Heart left ventricle (tissue), 13 donors: ENCODE data around the gene FBXO15.

ENCODE experiments used
- POLR2A ChIP-seq, 2 donors: fragments of 450-650 bp; IDR thresholded peaks; one replicate each; pipeline ENCODE4 v1.6.1; 2017; ENCODE audit warnings: antibody characterized with exemption in 2 of 2, mild to moderate bottlenecking in 2 of 2, moderate library complexity in 2 of 2
- TF ChIP-seq, protein P1 (sequence below), 12 donors: fragments of 200-600 bp; sonication (generic) in 4 of 12; IDR thresholded peaks; one replicate each; pipeline versions ENCODE4 v1.5.0 to v1.8.0; 2018 to 2022; ENCODE audit warnings: antibody characterized with exemption in 12 of 12, mild to moderate bottlenecking in 5 of 12
- donor health status: ischemic (EF 13 %, LVEDD 7.1; RV severe dilation, severe dysfunction).
- donor health status: DM: no; HTN: yes; CAD: no.
- donor health status: DM: no; HTN: no; CAD: no.
- donor health status: ischemic (EF 25% LVEDD 6.9; RV normal size, moderate dysfunction).
- donor health status: ischemic (EF 25% LVEDD 5.7; RV mildly dilated, moderate dysfunction).
- donor health status: ischemic (EF 35%, LVEDD 5.7; RV mildly dilated, moderate dysfunction).
- donor health status: nonischemic (EF 11% LVEDD 7.7; RV severe dilation, severe dysfunction).
- donor health status: DM: yes; HTN: yes; CAD: no.
- donor health status: PGD.
- donor health status: ischemic (EF 29% LVEDD 5.4; RV normal size, mild dysfunction).
- donor health status: nonischemic (EF 23%, LVEDD 6.1; RV moderate dilation, normal function).

DNA sequence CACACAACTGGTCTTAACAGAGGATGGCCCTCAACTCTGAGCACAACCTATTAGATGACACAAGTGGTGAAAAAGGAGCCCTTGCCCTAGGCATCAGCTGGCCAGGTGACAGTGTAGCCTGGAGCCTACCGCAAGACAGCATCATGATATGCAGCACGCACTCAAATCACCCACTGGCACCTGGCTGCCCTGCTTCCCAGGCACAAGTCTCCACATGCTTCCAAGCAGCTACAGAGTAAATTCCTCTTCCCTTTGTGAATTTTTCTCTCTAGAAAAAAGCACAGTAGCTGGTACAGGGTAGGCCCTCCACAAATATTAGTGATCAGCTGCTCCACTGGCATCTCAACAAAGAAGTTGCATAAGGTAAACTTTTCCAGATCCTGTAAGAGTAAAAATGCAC, 6.0 kb downstream of the FBXO15 start:
- TF ChIP-seq POLR2A (IDR thresholded peaks at IDR 0.05), result no peak
- TF ChIP-seq, protein P1, sequence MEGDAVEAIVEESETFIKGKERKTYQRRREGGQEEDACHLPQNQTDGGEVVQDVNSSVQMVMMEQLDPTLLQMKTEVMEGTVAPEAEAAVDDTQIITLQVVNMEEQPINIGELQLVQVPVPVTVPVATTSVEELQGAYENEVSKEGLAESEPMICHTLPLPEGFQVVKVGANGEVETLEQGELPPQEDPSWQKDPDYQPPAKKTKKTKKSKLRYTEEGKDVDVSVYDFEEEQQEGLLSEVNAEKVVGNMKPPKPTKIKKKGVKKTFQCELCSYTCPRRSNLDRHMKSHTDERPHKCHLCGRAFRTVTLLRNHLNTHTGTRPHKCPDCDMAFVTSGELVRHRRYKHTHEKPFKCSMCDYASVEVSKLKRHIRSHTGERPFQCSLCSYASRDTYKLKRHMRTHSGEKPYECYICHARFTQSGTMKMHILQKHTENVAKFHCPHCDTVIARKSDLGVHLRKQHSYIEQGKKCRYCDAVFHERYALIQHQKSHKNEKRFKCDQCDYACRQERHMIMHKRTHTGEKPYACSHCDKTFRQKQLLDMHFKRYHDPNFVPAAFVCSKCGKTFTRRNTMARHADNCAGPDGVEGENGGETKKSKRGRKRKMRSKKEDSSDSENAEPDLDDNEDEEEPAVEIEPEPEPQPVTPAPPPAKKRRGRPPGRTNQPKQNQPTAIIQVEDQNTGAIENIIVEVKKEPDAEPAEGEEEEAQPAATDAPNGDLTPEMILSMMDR (IDR thresholded peaks at IDR 0.05), result no peak
